Measurements from ENCODE around the gene TOLLIP. TPM values are rescaled to one million over a fixed set of nuclear protein-coding genes. Genes with fewer than 3 reads are reported as not detected.

The TOLLIP gene
- total and polyA plus RNA-seq, 2 of the 8 experiments (the other 6 are each of a cell fraction or from before 2014, with no cell fraction given) = 23.7 to 34.7 TPM

- ChIA-PET CTCF (ENCODE audit: partially characterized antibody) (interaction anchor here (1.5 kb wide), 1 partner anchor 14 kb away, joined by 3 read pairs; no protein-coding TSS in a partner anchor), POLR2A (ENCODE audit: partially characterized antibody) (no interaction called here)
- Histone ChIP-seq H3K56ac (replicated peaks; ENCODE audit: insufficient read length, low read depth, low read length) (no peak overlapping the region), H3K79me2 (ENCODE audit: control insufficient read depth in 1 of 2, insufficient read depth in 2 of 2, low read length in 2 of 2) (no peaks in the 10 kb centered on the region), H3K23ac (ENCODE audit: insufficient read length) (no peak overlapping the region), H3K18ac (ENCODE audit: extremely low read depth, low read length) (no peak overlapping the region), H2BK15ac (ENCODE audit: low read length) (no peak overlapping the region), H3K9ac (replicated peaks in 1 of 4; ENCODE audit: extremely low read depth in 1 of 4, low read depth in 3 of 4, low read length in 3 of 4) (no peak overlapping the region), H3K14ac (ENCODE audit: insufficient read length) (no peak overlapping the region), H3K27me3 (replicated peaks in 1 of 4; ENCODE audit: control insufficient read depth in 3 of 4, extremely low read depth in 1 of 4, insufficient read depth in 3 of 4, low read length in 3 of 4) (no peaks in the 10 kb centered on the region), H4K5ac (ENCODE audit: insufficient read length, low read depth, low read length) (no peak overlapping the region), H2BK120ac (replicated peaks; ENCODE audit: low read depth, low read length) (no peak overlapping the region), H2AK5ac (ENCODE audit: low read depth, low read length) (no peak overlapping the region), H2BK12ac (ENCODE audit: low read depth, low read length) (no peak overlapping the region), H2AFZ (ENCODE audit: low read length) (no peak overlapping the region), H3K36me3 (ENCODE audit: control insufficient read depth in 2 of 4, insufficient read depth in 4 of 4, low read length in 3 of 4) (no peaks in the 10 kb centered on the region), H3K23me2 (ENCODE audit: low read depth, low read length) (no peaks in the 10 kb centered on the region), H3K4me2 (ENCODE audit: insufficient read depth in 1 of 2, low read depth in 2 of 2, low read length in 2 of 2) (no peak overlapping the region), H3K4me1 (replicated peaks in 1 of 4; ENCODE audit: control insufficient read depth in 3 of 4, insufficient read depth in 4 of 4, low read length in 3 of 4) (no peaks in the 10 kb centered on the region), H4K8ac (ENCODE audit: extremely low read depth, insufficient read depth, low read length) (no peak overlapping the region), H3K79me1 (ENCODE audit: low read depth, low read length) (no peaks in the 10 kb centered on the region), H2BK5ac (ENCODE audit: low read depth, low read length) (no peak overlapping the region), H3K4ac (replicated peaks; ENCODE audit: insufficient read length, low read depth, low read length) (no peak overlapping the region), H4K20me1 (replicated peaks in 1 of 2; ENCODE audit: control insufficient read depth in 1 of 2, insufficient read depth in 2 of 2, low read length in 2 of 2) (peaks cover 0 to 1% of the 10 kb centered on the region in 2 experiments), H3K9me3 (ENCODE audit: insufficient read depth in 2 of 2, low read depth in 1 of 2, low read length in 1 of 2) (peaks cover 3 to 41% of the 10 kb centered on the region in 2 experiments; a peak in 2 of 4 replicates), H3K27ac (ENCODE audit: low read depth, low read length) (no peak overlapping the region), H4K91ac (replicated peaks; ENCODE audit: insufficient read length, low read length) (no peak overlapping the region), H2BK20ac (ENCODE audit: low read length) (no peak overlapping the region), H3K4me3 (ENCODE audit: extremely low read depth in 1 of 4, insufficient read depth in 2 of 4, low read depth in 3 of 4, low read length in 4 of 4) (no peak overlapping the region)
- FAIRE-seq (no peak), DNase-seq (ENCODE audit: low read depth in 1 of 2, low spot score in 2 of 2) (no peak)
- TF ChIP-seq SP4 (IDR thresholded peaks at IDR 0.05; ENCODE audit: low read length) = no peak
- TF ChIP-seq SUZ12 (IDR thresholded peaks at IDR 0.05; ENCODE audit: low read length) = no peak
- TF ChIP-seq FOSL1 (IDR thresholded peaks at IDR 0.05; ENCODE audit: insufficient read depth, low read depth, low read length) = no peak
- no peak for TF ChIP-seq ATF2 (IDR thresholded peaks at IDR 0.05; ENCODE audit: low read length)
- no peak for TF ChIP-seq SIRT6 (IDR thresholded peaks at IDR 0.05; ENCODE audit: low read length)
- no peak for TF ChIP-seq SIN3A (conservative IDR thresholded peaks at IDR 0.05 in 1 of 2, IDR thresholded peaks at IDR 0.05 in 1 of 2; ENCODE audit: low read depth in 1 of 2, low read length in 2 of 2)
- TF ChIP-seq EZH2 (IDR thresholded peaks at IDR 0.05; ENCODE audit: low read depth, low read length, severe bottlenecking) = no peak
- no peak for TF ChIP-seq RAD21 (IDR thresholded peaks at IDR 0.05 in 1 of 2, conservative IDR thresholded peaks at IDR 0.05 in 1 of 2; ENCODE audit: low read depth in 2 of 2, low read length in 2 of 2)
- WGBS, 2 experiments (ENCODE audit: extremely low coverage in 1 of 2, insufficient coverage in 1 of 2, insufficient read length in 1 of 2, insufficient replicate concordance in 2 of 2, low coverage in 1 of 2, low lambda C conversion rate in 2 of 2, missing lambda C conversion rate in 1 of 2) = 95% methylated on average over 13 of the region's 25 CpGs; no CpG with 5 or more reads in 1 of the 2 experiments
Observed at GRCh38 chr11:1240771-1241170, 68.7 kb downstream of the TOLLIP start.
